ENCODE measurements around the gene UNKL.

UNKL gene

DNA sequence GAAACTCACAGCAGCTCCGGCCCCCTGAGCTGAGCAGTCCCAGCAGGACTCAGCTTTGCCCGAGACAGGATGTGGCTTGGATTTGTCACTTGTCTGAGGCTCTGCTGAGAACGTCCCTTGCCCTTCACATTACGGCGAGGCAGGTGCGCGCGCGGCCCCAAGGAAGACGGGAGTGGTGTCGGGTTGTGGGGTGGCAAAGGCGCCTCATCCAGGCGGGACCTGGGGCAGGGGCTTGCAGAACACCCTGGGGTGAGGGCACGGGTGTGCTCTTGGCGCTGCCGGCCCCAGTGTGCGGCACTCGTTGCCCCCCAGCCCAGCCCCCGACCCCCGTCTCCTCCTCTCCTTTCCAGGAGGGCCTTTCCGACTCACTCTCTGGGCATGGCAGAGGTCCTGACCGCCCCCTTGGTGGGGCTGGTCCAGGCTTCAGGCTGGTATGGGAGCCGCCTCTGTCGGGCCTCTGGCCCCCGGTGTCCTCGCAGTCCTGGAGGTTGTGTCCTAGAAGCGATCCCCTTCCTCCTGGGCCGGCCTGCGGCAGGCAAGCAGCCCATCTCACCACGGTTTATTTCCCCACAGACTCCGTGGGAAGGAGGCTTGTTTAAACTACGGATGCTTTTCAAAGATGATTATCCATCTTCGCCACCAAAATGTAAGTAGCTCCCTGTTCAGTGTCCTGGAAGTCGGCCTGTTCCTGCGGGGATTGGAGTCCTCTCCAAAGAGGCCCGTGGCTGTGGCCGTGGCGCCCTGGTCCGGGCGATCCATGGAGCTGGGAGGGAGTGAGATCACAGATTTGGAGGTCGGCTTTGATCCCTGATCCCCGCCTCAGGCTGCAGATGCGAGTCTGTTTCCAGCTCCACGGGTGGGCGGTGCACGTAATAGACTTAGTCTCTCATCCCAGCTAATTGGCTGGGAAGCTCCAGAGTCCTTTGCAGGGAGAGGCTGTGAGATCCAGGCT lies 99.1 kb downstream of the UNKL start:
- CTCF ChIA-PET: interaction anchor here (0.8 kb wide), 1 partner anchor 14 kb away, joined by 3 read pairs; no protein-coding TSS in a partner anchor
- Mint-ChIP-seq H3K27ac (no peak overlapping the region), H3K4me3 (no peak overlapping the region), H3K9me3 (no peaks in the 10 kb centered on the region), H3K4me1 (peaks cover 27% of the 10 kb centered on the region), H3K27me3 (no peaks in the 10 kb centered on the region), H3K36me3 (peaks cover 57% of the 10 kb centered on the region)
- DNase-seq: no peak

DNA sequence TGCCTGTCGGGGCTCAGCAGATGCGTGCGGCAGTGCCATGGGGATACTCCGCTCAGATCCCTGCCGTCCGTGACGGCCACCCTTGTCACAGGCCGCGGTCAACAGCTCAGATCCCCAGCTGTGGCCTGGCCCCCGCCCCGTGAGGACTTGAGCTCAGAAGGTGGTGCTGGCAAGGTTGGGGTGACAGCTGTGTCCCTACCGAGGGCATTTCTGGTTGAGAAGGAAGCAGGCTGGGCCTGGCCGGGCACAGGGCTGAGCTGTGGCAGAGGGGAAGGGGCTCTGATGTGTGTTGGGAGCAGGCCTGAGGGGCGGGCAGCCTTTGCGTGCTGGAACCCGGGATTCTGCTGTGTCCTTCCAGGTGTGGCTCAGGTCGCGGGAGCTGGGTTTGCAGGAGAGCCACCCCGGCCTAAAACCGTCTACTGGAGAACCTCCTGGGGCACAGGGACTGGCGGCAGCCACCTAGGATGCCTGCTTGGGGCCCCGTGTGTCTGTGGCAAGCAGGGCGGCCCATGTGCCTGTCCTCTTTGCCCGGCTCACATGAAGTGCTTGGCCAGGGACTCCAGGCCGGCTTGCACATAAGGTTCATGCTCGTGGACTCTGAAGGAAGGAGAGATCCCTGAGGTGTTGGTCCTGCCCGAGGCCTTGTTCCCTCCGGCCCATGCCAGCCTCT lies 100.0 kb downstream of the UNKL start:
- no peaks in the 10 kb centered on the region for H3K27me3 Mint-ChIP-seq
- CTCF ChIA-PET: interaction anchor here (0.8 kb wide), 1 partner anchor 14 kb away, joined by 3 read pairs; no protein-coding TSS in a partner anchor
- H3K9me3 Mint-ChIP-seq: no peaks in the 10 kb centered on the region
- H3K4me1 Mint-ChIP-seq: peaks cover 30% of the 10 kb centered on the region
- H3K36me3 Mint-ChIP-seq: peaks cover 53% of the 10 kb centered on the region
- no peak for DNase-seq
- H3K4me3 Mint-ChIP-seq: no peak overlapping the region
- H3K27ac Mint-ChIP-seq: no peak overlapping the region

DNA sequence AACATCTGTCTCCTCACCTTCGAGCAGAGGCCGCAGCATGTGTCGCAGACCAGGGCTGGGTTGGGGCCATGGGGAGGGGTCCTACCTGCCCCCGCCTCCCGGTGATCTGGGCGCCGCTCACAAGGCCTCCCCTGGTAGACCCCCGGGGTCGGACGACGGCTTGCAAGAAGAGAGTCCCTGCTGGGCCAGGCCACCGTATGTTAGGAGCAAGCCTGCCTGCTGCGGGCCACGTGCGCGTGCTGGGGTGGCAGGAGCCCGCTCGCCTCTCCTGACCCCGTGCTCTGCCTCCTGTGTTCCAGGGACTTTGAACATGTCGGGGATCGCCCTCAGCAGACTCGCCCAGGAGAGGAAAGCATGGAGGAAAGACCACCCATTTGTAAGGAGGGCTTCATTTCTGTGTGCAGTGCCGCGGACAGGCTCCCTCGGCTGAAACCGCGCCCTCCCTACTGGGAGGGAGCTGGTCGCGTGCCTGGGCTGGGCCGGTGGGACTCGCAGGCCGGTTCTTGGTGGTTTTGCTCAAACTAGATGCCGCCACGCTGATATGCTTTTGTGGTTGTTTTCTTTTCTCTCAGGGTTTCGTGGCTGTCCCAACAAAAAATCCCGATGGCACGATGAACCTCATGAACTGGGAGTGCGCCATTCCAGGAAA lies 100.7 kb downstream of the UNKL start:
- Mint-ChIP-seq H3K4me1 (peaks cover 30% of the 10 kb centered on the region), H3K27ac (no peak overlapping the region), H3K36me3 (peaks cover 48% of the 10 kb centered on the region), H3K4me3 (no peak overlapping the region), H3K27me3 (no peaks in the 10 kb centered on the region), H3K9me3 (no peaks in the 10 kb centered on the region)
- no peak for DNase-seq
- CTCF ChIA-PET: no interaction called here

All from activated naive CD4-positive, alpha-beta T cell treated with anti-CD3 and anti-CD28 coated beads, Interleukin-2, amount 10 ng/mL, durations not matched to agents 7 days and 5 days (primary cell).